Smooth muscle cell of the umbilical artery (primary cell): ENCODE measurements around the gene ODC1. TPM values are rescaled to one million over a fixed set of nuclear protein-coding genes. Genes with fewer than 3 reads are reported as not detected.

Source experiments
- total RNA-seq: library from RNA; depleted of rRNA; stranded (reverse); fragments of >200 nt; gene quantifications from 2 replicates; pipeline ENCODE4 v1.2.3, GENCODE V29; 2014

ODC1 gene
- 122 and 184 TPM in 2 replicates for total RNA-seq

GRCh38 chr2:10447895-10448575, at the start of gene ODC1:
Gene ODC1 (minus strand): TSS chr2:10448327. CDS start chr2:10445032, 3,295 bp downstream.

Other genes with a start within 250 kb of the ODC1 start
- 17.5 and 33.7 TPM in 2 replicates for gene HPCAL1, start 145.4 kb downstream of the ODC1 start, total RNA-seq
- gene NOL10, start 241.6 kb upstream of the ODC1 start, total RNA-seq = 33.6 and 39.9 TPM in 2 replicates